SU-DHL-6 (cell line): ENCODE measurements around the gene GDPGP1.

Experiments
- CTCF ChIP-seq: fragments of 200-600 bp; sonication (generic); IDR thresholded peaks from one replicate; pipeline ENCODE4 v1.5.1; 2017; ENCODE audit warnings: antibody characterized with exemption, mild to moderate bottlenecking, low read length, moderate library complexity; ENCODE audit not compliant: insufficient read depth, poor library complexity, severe bottlenecking
- EZH2phosphoT487 ChIP-seq: fragments of 200-600 bp; sonication (generic), shearing (Covaris generic); conservative IDR thresholded peaks from 2 replicates; pipeline ENCODE4 v1.6.1; 2018; ENCODE audit warnings: mild to moderate bottlenecking, antibody characterized with exemption, low read length, moderate library complexity, mixed read lengths

- no peak for TF ChIP-seq CTCF
- no peak for TF ChIP-seq EZH2phosphoT487
Measured at GRCh38 chr15:90187257-90187868, 46.6 kb upstream of the GDPGP1 start.
